Stimulated activated CD4-positive, alpha-beta T cell treated with anti-CD3 and anti-CD28 coated beads, Interleukin-1b, Interleukin-23, amount 100 ng/mL, for 48 hours (primary cell): Measurements from ENCODE around the gene EVX1.

Experiments used
- DNase-seq: peaks from one replicate; pipeline ENCODE4 v3.0.0-alpha.2; 2020

The EVX1 gene

DNA sequence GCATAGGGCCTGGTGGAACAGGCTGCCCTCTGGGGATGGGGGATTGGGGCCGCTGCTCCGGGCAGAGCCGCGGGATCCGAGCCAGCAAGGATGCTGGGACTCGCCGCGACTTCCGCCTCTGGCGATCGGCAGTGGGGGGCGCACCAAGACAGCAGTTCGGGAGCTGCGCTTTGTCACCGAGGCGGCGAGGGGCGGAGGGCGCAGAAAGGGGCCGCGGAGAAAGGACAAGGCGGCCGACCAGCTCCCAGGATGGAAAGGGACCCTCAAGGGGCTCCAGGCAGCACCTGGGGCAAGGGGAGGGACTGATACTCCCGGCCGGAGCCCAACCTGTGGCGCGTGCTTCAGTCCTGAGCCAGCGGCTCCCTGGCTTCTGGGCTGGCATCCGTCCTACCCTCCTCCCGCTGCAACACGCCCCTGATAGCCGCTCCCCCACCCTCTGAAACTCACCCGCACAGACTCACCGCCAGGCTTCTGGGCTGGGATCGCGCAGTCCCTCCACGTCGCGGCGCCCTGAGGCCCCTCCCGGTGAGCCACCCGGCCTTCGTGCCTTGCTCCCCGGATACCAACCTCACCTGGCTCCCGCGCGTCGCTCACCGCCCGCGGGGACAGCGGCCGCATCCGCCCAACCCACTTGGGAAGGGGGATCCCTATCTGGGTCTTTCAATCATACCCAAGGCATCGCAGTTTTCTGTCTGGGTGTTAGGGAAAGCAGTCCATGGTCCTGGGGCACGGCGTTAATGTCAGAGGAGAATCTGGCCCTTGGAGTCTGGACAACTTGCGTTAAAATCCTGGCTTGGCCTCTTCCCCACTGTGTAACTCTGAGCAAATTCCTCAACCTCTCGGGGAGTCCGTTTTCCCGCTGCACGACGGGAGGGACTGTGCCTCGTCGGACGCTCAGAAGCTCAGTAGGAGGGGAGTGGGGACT lies 7.0 kb upstream of the EVX1 start:
- DNase-seq, result no peak

DNA sequence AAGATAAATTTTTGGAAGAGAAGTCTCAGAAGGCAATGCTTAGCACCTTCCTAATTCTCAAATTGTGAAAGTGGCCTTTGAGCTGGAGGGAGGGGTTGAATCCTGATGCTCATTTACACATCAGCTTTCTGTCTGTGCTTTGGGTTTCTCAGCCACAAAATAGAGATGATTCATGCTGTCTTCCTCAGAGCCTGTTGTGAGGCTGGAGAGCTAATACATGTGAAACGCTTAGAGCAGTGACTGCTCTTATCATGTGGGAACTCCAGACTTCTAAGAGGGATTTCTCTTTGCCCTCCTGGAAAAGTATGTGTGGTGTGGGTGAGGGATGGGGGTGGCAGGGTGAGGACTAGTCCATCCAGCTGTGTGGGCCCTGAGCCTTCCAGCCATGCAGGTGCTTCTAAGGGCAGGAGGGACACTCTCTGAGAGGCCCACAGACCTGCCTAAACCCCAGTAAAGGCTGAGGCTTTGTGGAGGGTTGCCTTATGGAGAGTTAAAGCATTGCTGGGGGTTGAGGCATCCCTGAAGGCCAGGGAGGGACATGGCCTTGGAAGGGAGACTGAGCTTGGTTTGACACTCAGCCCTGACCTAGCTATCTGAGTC lies 4.8 kb upstream of the EVX1 start:
- no peak for DNase-seq

DNA sequence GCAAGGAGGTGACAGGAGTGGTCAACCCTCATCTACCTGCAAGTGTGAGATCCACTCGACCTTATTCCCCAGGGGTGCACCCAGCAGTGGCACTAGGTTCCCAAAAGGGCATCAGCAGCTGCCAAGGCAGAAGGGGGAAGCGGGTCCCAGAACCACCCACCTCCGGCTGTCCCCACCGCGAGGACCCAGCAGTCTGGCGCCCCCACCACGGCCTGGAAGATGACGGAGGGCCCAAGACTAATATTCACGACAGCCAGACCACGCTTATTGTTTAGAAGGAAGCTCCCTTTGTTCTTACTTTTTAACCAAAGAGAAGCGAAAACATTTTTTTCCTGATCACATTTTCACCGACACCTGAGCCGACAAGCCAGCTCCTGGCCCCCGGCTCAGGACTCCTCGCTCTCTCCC lies 3.6 kb upstream of the EVX1 start:
- no peak for DNase-seq

DNA sequence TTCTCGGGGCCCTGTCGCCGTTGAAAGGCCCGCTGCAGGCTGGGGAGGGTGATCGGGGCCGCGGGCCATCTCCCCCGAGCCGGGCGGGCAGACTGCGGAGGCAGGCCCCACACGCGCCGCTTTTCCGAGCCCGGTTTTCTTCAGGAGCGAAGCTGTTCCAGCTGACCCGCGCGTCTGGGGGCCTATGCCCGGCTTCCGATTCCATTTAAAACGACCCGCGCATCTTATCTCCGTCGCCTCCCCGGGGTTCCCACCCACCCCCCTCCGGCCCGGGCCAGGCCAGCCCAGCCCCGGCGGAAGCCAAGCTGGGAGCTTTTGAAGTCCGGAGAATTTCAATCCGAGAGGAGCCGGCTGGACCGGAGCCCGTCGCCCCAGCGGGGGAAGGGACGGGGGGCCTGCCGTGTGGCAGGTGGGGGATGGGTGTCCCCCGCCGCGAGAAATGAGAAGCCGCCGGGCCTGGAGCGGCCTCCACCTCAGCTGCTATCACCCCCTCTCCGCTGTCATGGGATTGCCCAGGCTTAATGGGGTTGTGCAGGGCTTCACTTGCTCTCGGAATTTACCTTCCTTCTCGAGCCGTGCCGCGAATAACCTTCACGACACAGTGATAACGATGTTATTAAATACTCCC lies 3.1 kb upstream of the EVX1 start:
- no peak for DNase-seq

DNA sequence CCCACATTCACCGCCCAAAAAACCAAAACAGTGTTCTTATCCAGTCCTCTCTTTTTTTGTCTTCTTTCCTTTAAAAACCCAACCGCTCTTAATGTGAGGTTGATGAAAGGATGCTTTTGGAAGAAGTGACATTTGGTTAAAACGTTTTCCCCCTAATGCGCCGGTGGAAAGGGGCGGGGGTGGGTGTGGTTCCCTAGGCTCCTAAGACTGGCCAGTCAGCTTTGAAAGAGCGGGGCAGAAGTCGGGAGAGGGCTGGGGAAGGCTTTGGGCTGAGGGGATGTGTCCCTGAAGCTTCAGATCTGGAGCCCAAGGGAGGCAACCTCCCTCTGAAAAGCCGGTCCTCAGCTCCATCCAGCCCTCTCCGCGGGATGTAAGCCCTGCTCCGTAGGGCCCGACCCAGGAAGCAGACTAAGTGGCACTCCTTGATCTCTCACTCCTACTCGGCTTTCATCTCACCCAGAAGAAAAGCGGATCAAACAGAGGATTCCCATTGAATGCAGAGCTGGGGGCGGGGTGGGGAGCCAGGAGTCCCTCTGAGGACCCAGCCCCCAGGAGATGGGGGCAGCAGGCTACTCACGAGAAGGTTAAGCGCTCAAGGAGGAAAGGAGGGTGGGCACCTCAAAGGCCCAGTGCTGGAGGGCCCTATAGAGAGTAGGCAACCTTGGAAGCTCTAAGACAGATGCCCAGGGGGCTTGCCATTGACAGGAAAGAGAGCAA lies 2.4 kb upstream of the EVX1 start:
- DNase-seq, result no peak

DNA sequence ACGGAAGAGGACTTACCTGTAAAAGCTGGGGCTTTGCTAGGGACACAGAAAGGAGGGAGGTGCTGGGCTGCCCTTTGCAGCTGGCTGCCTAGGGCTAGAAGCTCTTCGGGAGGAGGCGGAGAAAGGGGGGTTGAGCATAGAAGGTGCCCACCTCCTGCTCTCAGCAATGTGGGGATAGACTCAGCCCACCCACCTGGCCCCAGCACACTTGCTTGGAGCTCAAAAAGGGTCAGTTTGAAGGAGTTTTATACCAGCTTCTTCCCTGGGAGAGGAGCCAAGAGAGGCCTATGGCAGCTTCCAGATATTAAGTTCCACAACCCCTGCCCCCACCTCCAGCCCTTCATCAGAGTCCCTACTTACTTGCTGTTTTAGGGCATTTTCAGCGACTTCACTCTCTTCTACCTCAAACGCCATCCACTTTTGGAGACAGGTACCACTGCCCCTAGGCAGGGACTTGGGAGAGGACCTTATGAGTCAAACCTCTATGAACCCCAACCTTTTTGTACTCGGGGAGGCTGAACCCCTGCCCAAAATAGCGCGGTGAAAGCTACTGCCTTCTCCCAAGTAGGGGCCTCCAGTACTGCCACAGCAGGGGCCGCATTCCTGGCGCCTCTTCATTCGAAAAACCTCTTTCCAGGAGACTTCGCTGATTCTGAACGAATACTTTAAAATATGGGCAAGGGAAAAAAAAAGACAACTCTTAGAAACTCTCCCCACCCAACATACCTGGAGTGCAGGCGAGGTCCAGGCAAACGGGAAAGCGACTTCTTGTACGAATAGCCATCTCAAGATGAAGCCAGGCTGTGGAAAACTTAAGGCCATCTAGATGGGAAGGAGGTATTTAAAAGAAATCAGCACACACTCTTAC lies 1.2 kb upstream of the EVX1 start:
- no peak for DNase-seq

DNA sequence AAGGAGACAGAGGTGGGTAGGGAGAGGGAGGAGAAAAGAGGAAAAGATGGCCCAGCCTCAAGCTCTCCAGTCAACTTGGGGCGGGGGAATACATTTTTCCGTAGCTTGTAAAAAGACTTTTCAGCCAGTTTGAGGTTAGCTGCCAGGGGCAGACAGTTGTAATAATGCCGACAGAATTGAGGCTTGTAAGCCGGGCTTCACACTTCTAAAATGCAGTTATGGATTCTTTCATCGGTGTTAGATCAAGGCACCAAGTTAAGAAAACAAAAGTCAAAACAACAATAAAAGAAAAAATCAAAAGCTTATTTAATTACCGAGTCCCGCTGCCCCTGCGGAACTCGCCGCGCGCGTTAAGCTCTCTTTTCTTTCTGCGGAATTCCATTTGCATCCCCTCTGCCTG lies 448 bp upstream of the EVX1 start:
- no peak for DNase-seq

DNA sequence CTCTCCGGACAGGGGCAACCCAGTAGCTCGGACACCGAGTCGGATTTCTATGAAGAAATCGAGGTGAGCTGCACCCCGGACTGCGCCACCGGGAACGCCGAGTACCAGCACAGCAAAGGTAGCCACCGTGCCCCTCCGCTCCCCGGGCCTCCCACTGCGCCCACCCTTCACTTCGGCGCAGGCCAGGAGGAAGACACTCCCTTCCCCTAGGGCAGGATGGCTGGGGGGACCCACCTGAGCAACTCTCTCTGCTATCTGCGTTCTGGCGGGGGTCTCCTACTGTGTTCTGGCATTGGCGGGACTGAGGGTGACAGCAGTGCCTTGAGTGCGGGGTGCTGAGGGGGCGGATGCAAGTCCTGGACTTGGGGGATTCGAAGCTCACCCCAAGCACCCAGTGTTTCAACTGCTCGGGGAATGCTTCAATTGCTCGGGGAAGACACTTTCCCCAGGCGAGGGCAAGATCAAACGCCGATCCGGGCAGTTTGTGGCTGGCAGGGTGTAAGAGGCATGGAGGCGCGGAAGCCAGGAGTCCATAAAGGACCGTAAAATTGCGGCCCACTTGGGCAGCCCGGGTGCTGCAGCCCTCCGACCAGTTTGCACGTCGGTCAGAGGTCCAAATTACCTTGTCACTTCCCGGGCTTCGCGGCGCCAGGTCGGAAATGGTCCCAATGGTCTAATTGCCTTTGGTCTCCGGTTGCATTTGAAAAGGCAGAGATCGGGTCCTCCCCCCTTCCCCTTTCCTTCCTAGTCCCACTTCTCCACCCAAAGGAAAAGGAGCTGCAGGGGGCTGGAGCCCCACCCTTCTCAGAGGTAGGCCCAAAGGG lies 950 bp downstream of the EVX1 start:
- no peak for DNase-seq

DNA sequence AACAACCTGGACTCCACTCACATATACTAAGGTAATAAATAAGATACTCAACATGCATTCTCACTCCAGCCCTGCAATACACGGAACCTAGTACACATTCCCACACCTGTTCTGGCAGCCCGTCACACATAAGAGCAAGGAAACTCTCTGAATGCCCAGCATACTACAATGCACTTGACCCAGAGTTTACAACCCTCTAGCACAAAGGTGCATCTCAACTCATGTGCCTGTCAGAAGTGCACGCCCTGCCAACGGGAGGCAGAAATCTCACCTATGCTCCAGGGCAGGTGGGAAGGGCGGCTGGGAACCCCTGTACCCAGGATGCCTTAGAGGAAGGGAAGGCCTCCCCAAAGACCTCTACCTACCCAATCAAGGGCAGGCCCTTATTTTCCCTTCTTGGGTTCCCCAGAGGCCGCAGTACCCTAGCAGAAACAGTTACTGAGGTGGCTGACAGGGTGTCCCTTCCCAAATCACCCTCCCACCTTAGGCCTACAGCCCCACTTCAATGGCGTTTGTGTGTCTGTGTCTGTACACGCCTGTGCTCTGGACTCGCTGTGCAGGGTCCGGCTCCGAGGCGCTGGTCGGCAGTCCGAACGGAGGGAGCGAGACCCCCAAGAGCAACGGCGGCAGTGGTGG lies 2.0 kb downstream of the EVX1 start:
- DNase-seq, result no peak

DNA sequence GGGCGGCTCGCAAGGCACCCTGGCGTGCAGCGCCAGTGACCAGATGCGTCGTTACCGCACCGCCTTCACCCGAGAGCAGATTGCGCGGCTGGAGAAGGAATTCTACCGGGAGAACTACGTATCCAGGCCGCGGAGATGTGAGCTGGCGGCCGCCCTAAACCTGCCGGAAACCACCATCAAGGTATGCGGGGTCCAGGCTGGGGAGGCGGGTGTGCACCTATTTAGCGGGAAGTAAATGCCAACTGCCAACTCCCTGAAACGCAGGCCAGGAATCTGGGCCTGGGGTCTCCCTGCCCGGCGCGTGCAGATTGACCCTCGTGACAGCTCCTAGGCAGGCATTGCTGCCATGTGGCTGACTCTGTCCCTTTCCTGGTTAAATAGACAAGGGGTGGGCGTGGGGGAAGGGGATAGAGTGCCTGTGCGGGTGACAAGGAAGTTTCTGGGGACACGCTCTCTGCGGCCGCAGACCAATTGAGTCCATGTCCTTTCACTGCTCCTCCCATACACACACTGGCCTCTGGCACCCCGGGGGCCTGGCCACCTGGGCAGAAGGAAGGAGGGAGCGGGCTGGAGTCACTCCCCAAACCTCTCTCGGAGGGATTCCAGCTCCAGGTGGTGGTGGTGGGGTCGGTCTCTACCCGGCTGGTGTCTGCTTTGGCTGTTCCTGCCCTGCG lies 2.7 kb downstream of the EVX1 start:
- DNase-seq, result no peak

DNA sequence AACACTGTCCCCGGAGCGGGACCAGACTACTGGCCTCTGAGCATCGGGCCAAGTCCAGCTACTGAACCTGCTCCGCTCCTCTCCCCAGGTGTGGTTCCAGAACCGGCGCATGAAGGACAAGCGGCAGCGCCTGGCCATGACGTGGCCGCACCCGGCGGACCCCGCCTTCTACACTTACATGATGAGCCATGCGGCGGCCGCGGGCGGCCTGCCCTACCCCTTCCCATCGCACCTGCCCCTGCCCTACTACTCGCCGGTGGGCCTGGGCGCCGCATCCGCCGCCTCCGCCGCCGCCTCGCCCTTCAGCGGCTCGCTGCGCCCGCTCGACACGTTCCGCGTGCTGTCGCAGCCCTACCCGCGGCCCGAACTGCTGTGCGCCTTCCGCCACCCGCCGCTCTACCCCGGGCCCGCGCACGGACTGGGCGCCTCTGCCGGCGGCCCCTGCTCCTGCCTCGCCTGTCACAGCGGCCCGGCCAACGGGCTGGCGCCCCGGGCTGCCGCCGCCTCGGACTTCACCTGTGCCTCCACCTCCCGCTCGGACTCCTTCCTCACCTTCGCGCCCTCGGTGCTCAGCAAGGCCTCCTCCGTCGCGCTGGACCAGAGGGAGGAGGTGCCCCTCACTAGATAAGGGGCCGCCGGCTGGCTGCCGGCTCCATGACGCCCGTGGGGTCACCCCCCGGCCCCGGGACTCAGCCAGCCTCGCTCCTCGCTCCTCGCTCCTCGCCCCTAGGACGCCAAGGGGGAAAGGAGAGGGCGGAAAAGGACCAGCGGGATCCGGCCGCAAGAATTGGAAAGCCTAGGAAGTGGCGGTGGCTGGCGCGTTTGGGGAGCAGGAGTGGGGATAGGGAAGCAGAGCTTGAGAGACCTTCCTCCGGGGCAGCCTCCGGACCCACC lies 3.4 kb downstream of the EVX1 start:
- no peak for DNase-seq

DNA sequence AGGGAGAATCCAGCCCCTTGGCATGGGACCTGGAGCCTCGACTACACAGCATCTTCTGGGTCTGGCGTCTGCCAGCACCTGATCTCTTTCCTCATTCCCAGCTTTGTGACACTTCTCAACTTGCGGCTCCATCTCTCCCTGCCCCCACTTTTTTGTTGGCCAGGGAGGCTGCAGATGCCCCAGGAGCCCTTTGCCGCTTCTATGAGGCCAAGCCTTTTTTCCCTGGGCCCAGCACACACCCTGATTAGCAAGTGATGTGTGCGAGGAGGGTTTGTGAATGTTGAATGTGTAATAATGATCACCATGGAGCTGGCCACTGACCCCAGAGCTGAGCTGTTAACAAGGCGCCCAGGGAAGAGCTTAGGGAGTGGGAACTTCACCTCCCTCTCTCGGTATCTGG lies 4.4 kb downstream of the EVX1 start:
- no peak for DNase-seq

DNA sequence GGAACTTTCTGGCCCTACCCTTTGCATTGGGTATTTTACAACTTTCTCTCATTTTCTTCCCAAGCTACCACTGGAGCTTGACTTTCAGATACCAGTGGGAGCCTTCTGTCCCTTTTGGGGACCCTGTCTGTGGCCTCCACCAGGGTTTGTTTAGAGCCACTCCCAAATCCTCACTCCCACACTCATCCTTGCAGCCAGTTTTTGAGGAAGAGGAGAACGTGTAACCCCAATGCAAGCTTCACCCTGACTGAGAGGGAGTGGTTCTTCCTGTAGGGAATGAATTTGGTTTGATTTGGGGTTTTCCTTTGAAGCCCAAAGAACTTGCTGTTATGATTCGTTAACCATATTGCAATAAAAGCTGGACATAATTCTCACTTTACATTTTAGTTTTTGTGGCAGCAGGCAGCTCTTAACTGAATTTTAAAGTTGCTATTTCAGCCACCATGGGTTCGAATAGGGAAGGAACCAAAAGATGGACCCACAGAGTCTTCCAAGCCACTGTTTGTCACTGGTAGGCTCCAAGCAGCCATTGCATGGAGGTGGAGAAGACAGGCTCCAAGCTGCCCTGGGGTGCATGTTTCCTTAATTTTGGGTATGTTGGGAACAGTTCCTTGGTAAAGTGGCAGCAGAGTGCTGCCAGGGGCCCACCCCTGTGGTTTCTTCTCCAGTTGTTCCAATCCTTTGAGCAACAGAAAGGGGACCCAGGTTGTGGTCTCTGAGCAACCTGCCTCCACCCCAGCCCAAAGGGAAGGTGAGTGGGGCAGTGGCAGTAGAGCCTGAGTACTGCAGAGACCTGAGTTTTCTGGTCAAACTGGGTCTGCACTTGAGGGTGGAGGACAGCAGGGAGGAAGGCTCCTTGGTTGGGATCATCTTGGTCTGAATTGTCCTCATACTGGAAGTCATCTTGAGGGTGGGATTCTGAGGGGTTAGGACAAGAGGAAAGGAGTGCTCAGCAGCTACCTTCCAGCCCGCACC lies 5.1 kb downstream of the EVX1 start:
- no peak for DNase-seq

DNA sequence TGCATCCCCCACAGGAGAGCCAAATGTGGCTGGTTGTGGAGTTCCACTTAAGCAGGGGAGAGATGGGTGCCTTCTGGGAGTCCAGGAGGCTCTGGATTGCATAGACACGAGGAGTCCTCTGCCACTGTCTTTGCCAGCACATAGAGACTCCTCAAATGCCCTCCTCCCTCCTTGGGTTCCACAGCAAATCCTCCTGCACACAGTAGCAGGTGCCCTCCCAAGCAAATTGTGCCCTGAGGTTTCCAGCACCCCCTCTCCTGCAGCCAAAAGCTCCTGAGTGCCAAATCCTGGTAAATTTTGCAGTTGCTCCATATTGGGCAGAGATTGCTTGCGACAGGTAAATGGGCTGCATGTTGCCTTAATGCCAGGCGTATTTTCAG lies 5.8 kb downstream of the EVX1 start:
- no peak for DNase-seq

DNA sequence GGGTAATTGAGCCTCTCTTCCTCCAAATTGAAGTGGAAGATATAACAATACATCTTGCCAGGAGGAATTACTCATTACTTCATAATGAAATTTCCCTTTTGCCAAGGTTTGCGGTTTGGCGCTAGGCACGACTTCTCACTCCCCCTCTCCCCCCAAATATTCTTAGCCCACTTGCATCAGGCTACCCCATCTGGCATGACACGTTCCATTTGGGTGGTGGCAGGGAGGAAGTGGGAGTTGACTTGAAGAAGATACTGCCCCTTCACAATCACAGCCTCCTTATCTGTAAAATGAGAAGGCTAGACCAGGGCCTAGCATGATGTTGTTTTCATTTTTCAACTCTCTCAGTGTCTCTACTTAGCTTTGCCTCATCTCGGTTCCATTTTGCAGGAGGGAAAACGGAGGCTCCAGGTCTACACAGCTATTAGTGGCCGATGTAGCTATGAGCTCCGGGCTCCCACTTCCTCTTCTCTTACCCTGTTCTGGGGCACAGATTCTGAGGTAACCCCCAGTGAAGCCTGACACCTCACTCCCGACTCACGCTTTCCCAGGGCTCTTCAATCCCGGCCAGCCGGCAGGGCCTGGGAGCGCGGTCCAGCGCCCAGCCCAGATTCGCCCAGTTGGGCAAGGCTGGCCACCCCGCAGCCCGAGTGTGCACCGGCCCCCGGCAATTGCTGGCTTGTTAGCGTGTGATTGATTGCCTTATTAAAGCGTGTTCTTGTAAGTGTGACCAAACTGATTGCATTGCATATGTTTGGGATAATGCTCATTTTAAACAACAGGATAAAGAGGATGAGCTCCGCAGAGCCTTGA lies 6.5 kb downstream of the EVX1 start:
- DNase-seq, result no peak

DNA sequence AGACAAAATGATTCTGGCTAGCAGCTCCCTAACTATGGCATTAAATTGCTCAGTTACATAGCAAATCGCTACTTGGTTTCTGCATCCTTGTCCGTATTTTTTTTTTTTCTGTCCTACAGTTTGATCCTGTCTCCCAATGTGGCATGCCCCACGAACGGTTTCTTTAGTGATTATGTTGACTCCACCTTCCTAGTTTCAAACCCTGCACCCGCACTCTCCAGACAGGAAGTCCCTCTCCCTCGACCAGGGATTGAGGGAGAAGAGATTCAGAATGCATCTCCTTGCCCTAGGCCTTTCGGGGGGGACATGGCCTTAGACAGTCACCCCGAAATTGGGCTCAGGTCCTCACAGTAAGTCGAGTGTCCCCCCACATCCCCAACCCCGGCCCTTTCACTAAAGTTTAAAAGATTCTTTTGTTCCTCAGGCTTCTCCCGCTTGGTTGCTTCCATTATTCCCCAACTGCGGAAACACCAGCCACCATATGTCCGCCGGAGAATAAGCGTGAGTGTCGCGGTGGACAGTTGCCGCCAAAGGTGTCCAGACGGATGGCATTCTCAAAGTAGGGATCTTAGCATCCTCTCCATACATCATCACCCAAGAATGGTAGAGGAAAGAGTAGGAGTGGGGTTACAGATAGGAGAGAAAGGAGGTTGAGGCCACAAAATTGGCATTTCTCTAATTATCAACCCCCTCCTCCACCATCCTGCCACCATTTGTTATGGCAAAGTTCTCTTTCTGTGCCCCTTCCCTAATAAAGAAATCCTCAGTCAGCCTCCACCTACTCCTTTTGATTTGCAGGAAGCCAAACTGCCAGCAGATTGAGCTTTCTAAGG lies 7.3 kb downstream of the EVX1 start:
- no peak for DNase-seq
